COR-L47 (cell line): ENCODE results near the gene GNL2.
"Not testable (repeated sequence)": the region's sequence is repeated elsewhere in the genome, so short reads cannot be mapped to it uniquely, and the experiment has no call there.

ENCODE experiments used
- DNase-seq: peaks from one replicate; lab custom pipeline; 2025; lab: John Stamatoyannopoulos, UW

The GNL2 gene

GRCh38 chr1:37606481-37607263, 10.9 kb upstream of the GNL2 start:
- no peak for DNase-seq

- DNase-seq: no peak
Observed at GRCh38 chr1:37605806-37606474, 10.2 kb upstream of the GNL2 start.

- no peak for DNase-seq
Observed at GRCh38 chr1:37605061-37605650, 9.4 kb upstream of the GNL2 start.

GRCh38 chr1:37602750-37603694, 7.3 kb upstream of the GNL2 start:
- peak; percentile 42 for DNase-seq

- DNase-seq: no peak
Observed at GRCh38 chr1:37601441-37601840, 5.7 kb upstream of the GNL2 start.

GRCh38 chr1:37599940-37600339, 4.2 kb upstream of the GNL2 start:
- no peak for DNase-seq

- DNase-seq: no peak
Observed at GRCh38 chr1:37596182-37596667, 488 bp upstream of the GNL2 start.

- no peak for DNase-seq
Observed at GRCh38 chr1:37593726-37594125, 2.0 kb downstream of the GNL2 start.

GRCh38 chr1:37588939-37589338, 6.8 kb downstream of the GNL2 start:
- no peak for DNase-seq

GRCh38 chr1:37584544-37584943, 11.2 kb downstream of the GNL2 start:
- DNase-seq: not testable (repeated sequence)

GRCh38 chr1:37575692-37576091, 20.0 kb downstream of the GNL2 start:
- no peak for DNase-seq

GRCh38 chr1:37574834-37575480, 20.8 kb downstream of the GNL2 start:
- DNase-seq: no peak

- DNase-seq: no peak
Observed at GRCh38 chr1:37570528-37571334, 25.0 kb downstream of the GNL2 start.

GRCh38 chr1:37567023-37567422, 28.7 kb downstream of the GNL2 start:
- DNase-seq: no peak

- DNase-seq: no peak
Observed at GRCh38 chr1:37564892-37565291, 30.8 kb downstream of the GNL2 start.

- no peak for DNase-seq
Observed at GRCh38 chr1:37562984-37563383, 32.8 kb downstream of the GNL2 start.

- no peak for DNase-seq
Observed at GRCh38 chr1:37561133-37562132, 34.3 kb downstream of the GNL2 start.

GRCh38 chr1:37560401-37561132, 35.2 kb downstream of the GNL2 start:
- no peak for DNase-seq
